Large intestine (tissue), 3 donors: ENCODE measurements around the gene LTBP1. TPM values are rescaled to one million over a fixed set of nuclear protein-coding genes. Genes with fewer than 3 reads are reported as not detected.

Experiments
- DNase-seq, 2 donors: peaks; one replicate each; pipeline versions ENCODE4 v3.0.0 to v3.0.0-alpha.2; 2013
- H3K27ac ChIP-seq: one replicate; pipeline ENCODE4 v1.5.1; 2013; ENCODE audit warnings: low read length
- H3K27me3 ChIP-seq: 2 replicates; pipeline ENCODE4 v1.6.1; 2013; ENCODE audit warnings: low read length; ENCODE audit not compliant: control insufficient read depth, insufficient read depth
- H3K36me3 ChIP-seq: 2 replicates; pipeline ENCODE4 v1.6.1; 2013; ENCODE audit warnings: low read length; ENCODE audit not compliant: control insufficient read depth, insufficient read depth
- H3K4me1 ChIP-seq: one replicate; pipeline ENCODE4 v1.6.1; 2013; ENCODE audit warnings: low read length; ENCODE audit not compliant: control insufficient read depth, insufficient read depth
- H3K4me3 ChIP-seq: one replicate; pipeline ENCODE4 v1.5.1; 2013; ENCODE audit warnings: low read length
- H3K9me3 ChIP-seq: one replicate; pipeline ENCODE4 v1.6.1; 2013; ENCODE audit warnings: mild to moderate bottlenecking, low read depth, low read length, moderate library complexity; ENCODE audit not compliant: control insufficient read depth
- WGBS: methylation state at CpG from one replicate; pipeline ENCODE4 v1.1.5; 2013; ENCODE audit warnings: low lambda C conversion rate; ENCODE audit not compliant: insufficient coverage; 5-methylcytosine and 5-hydroxymethylcytosine counted together
- polyA plus RNA-seq: library from polyadenylated mRNA; unstranded; fragments of 120-200 nt; gene quantifications from one replicate; pipeline ENCODE4 v1.2.1, GENCODE V29; 2013

The LTBP1 gene
- polyA plus RNA-seq, 1 donor = 22.9 TPM

GRCh38 chr2:32947076-32947483 is 327 bp downstream of the LTBP1 start:
- DNase-seq = no peak
- WGBS = no CpG with 5 or more reads among the region's 52 CpGs
- H3K4me3 ChIP-seq = peak overlapping the region; percentile 62
- H3K9me3 ChIP-seq = no peaks in the 10 kb centered on the region
- H3K36me3 ChIP-seq = no peaks in the 10 kb centered on the region
- no peak overlapping the region for H3K27ac ChIP-seq
- no peaks in the 10 kb centered on the region for H3K4me1 ChIP-seq
- peaks cover 13% of the 10 kb centered on the region for H3K27me3 ChIP-seq

GRCh38 chr2:32947484-32948143 is 861 bp downstream of the LTBP1 start:
- H3K9me3 ChIP-seq = no peaks in the 10 kb centered on the region
- peak overlapping the region; percentile 30 for H3K4me3 ChIP-seq
- no peaks in the 10 kb centered on the region for H3K4me1 ChIP-seq
- no CpG with 5 or more reads among the region's 75 CpGs for WGBS
- peaks cover 13% of the 10 kb centered on the region for H3K27me3 ChIP-seq
- no peaks in the 10 kb centered on the region for H3K36me3 ChIP-seq
- H3K27ac ChIP-seq = no peak overlapping the region
- peak in 1 of 2 donors; percentile 64 for DNase-seq

- no peak for DNase-seq
- Histone ChIP-seq H3K9me3 (no peaks in the 10 kb centered on the region), H3K27me3 (peaks cover 13% of the 10 kb centered on the region), H3K36me3 (no peaks in the 10 kb centered on the region), H3K27ac (no peak overlapping the region), H3K4me3 (peak overlapping the region; percentile 30), H3K4me1 (no peaks in the 10 kb centered on the region)
- WGBS = no CpG with 5 or more reads among the region's 3 CpGs
These were observed 1.5 kb downstream of the LTBP1 start for GRCh38 chr2:32948266-32948665.

- H3K27ac ChIP-seq = no peak overlapping the region
- peaks cover 13% of the 10 kb centered on the region for H3K27me3 ChIP-seq
- no peaks in the 10 kb centered on the region for H3K9me3 ChIP-seq
- no peak overlapping the region for H3K4me3 ChIP-seq
- no peaks in the 10 kb centered on the region for H3K4me1 ChIP-seq
- no peaks in the 10 kb centered on the region for H3K36me3 ChIP-seq
- no CpG with 5 or more reads among the region's 3 CpGs for WGBS
- no peak for DNase-seq
These were observed 2.5 kb downstream of the LTBP1 start for GRCh38 chr2:32949260-32949659.

GRCh38 chr2:32951672-32952071 is 4.9 kb downstream of the LTBP1 start:
- Histone ChIP-seq H3K27ac (no peak overlapping the region), H3K36me3 (no peaks in the 10 kb centered on the region), H3K27me3 (peaks cover 13% of the 10 kb centered on the region), H3K9me3 (no peaks in the 10 kb centered on the region), H3K4me1 (no peaks in the 10 kb centered on the region), H3K4me3 (no peak overlapping the region)
- no peak for DNase-seq
- 93% methylated on average over 2 of the region's 4 CpGs for WGBS

- no peak for DNase-seq
- Histone ChIP-seq H3K27ac (no peak overlapping the region), H3K36me3 (no peaks in the 10 kb centered on the region), H3K9me3 (no peaks in the 10 kb centered on the region), H3K4me3 (no peak overlapping the region), H3K4me1 (no peaks in the 10 kb centered on the region), H3K27me3 (peaks cover 12% of the 10 kb centered on the region)
- 90% methylated on average over 3 of the region's 10 CpGs for WGBS
These were observed 6.2 kb downstream of the LTBP1 start for GRCh38 chr2:32952761-32953476.

GRCh38 chr2:32954206-32954605 is 7.5 kb downstream of the LTBP1 start:
- Histone ChIP-seq H3K4me3 (no peak overlapping the region), H3K9me3 (no peaks in the 10 kb centered on the region), H3K4me1 (no peaks in the 10 kb centered on the region), H3K27ac (no peak overlapping the region), H3K36me3 (no peaks in the 10 kb centered on the region), H3K27me3 (peaks cover 2% of the 10 kb centered on the region)
- no CpG with 5 or more reads among the region's 5 CpGs for WGBS
- DNase-seq = peak in 1 of 2 donors; percentile 43

- Histone ChIP-seq H3K4me1 (no peaks in the 10 kb centered on the region), H3K27ac (no peak overlapping the region), H3K27me3 (no peaks in the 10 kb centered on the region), H3K4me3 (no peak overlapping the region), H3K9me3 (no peaks in the 10 kb centered on the region), H3K36me3 (no peaks in the 10 kb centered on the region)
- no peak for DNase-seq
These were observed 12.1 kb downstream of the LTBP1 start for GRCh38 chr2:32958821-32959220.

GRCh38 chr2:32960238-32960637 is 13.5 kb downstream of the LTBP1 start:
- Histone ChIP-seq H3K27ac (no peak overlapping the region), H3K4me1 (no peaks in the 10 kb centered on the region), H3K9me3 (no peaks in the 10 kb centered on the region), H3K36me3 (no peaks in the 10 kb centered on the region), H3K4me3 (no peak overlapping the region), H3K27me3 (no peaks in the 10 kb centered on the region)
- DNase-seq = no peak
- WGBS = no CpG with 5 or more reads among the region's 1 CpG

- H3K4me3 ChIP-seq = no peak overlapping the region
- no peaks in the 10 kb centered on the region for H3K36me3 ChIP-seq
- no peak overlapping the region for H3K27ac ChIP-seq
- 83% methylated on average over 1 of the region's 9 CpGs for WGBS
- no peak for DNase-seq
- H3K4me1 ChIP-seq = no peaks in the 10 kb centered on the region
- H3K9me3 ChIP-seq = no peaks in the 10 kb centered on the region
- no peaks in the 10 kb centered on the region for H3K27me3 ChIP-seq
These were observed 14.1 kb downstream of the LTBP1 start for GRCh38 chr2:32960647-32961403.
